AG09319 (cell line): ENCODE measurements around the gene ARF4.

Experiments
- DNase-seq: peaks from one replicate; pipeline ENCODE4 v3.0.0-alpha.2; 2010; ENCODE audit warnings: low read depth; ENCODE audit errors: extremely low read depth
- TF ChIP-seq, protein P1 (sequence below): IDR thresholded peaks from 2 replicates; pipeline ENCODE4 v1.5.1; 2011; ENCODE audit warnings: low read depth, mild to moderate bottlenecking, inconsistent platforms, low read length, moderate library complexity

The ARF4 gene

DNA sequence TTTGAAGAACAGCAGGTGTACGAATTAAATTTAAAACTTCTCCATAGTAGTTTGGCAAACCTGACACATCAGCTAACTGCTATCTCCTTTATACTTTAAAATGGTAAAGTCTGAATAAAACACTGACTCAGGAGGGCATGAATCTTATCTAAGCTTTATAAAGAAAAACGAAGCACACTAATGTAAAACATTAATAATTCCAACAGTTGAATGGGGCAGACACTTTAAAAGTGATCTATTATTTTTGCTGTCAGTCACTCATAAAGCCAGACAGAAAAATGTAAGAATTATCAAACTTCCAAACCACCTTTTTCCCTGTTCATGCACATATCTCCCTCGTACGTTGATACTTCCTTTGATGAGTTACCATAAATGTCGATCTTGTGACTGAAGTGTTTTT, 2.6 kb downstream of the ARF4 start:
- no peak for DNase-seq

DNA sequence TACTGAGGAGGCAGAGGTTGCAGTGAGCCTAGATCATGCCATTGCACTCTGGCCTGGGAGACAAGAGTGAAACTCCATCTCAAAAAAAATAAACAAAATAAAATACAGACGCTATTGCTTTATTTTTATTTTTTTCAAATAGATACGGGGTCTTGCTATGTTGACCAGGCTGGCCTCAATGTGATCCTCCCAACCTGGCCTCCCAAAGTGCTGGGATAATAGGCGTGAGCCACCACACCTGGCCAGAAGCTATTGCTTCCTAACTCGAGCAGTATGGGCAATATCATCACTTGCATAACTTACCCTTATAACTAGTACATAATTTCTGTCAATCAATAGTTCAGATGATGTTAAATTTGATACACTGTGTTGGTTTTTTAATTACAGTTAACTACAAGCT, 3.0 kb downstream of the ARF4 start:
- TF ChIP-seq, protein P1, sequence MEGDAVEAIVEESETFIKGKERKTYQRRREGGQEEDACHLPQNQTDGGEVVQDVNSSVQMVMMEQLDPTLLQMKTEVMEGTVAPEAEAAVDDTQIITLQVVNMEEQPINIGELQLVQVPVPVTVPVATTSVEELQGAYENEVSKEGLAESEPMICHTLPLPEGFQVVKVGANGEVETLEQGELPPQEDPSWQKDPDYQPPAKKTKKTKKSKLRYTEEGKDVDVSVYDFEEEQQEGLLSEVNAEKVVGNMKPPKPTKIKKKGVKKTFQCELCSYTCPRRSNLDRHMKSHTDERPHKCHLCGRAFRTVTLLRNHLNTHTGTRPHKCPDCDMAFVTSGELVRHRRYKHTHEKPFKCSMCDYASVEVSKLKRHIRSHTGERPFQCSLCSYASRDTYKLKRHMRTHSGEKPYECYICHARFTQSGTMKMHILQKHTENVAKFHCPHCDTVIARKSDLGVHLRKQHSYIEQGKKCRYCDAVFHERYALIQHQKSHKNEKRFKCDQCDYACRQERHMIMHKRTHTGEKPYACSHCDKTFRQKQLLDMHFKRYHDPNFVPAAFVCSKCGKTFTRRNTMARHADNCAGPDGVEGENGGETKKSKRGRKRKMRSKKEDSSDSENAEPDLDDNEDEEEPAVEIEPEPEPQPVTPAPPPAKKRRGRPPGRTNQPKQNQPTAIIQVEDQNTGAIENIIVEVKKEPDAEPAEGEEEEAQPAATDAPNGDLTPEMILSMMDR, result no peak
- no peak for DNase-seq

More for the DNA sequence above, 2.6 kb downstream of the ARF4 start:
- TF ChIP-seq, protein P1, result no peak

DNA sequence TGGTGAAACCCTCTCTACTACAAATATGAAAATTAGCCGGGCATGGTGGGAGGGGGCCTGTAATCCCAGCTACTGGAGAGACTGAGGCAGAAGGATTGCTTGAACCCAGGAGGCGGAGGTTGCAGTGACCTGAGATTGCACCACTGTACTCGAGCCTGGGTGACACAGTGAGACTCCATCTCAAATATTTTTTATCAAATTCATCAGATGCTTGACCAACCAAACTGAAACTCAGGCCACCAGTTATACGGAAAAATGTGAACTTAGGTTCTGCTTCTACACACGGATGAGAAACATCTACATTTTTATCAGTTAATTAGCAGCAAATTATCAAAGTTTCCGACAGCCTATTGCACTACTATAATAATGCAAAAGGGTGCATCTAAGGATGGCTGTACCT, 4.8 kb downstream of the ARF4 start:
- TF ChIP-seq, protein P1, result no peak
- no peak for DNase-seq

DNA sequence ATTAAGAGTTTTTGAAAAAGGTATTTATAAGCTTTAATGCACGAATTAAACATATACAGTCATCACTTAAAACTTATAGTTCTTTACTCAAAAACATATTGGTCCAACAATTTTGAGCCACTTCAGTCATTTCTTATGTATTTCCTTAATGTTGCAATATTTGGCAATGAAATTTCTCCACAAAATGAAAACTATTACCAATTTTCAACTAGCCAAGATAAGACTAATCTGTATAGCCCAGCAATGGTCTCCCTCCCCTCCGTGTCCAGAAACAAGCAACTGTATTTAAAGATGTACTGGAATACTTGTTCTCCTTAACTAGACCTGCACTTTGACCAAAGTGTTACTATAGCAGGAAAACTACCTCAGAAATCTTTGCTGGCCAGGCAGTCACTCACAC, 9.2 kb downstream of the ARF4 start:
- DNase-seq, result no peak
- TF ChIP-seq, protein P1, result no peak

DNA sequence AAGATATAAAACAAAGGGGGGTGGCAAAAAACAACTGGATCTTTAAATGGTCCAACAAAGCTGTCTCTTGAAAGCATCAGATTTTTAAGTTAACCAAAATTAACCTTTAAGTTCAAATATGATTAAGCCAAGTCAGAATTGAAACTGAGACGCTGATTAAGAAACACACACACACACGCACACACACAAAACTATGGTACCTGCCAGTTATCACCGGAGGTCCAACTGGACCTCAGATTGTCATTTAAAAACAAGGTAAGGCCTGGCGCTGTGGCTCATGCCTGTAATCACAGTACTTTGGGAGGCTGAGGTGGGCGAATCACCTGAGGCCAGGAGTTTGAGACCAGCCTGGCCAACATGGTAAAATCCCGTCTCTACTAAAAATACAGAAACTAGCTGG, 10.4 kb downstream of the ARF4 start:
- TF ChIP-seq, protein P1, result no peak
- DNase-seq, result no peak

DNA sequence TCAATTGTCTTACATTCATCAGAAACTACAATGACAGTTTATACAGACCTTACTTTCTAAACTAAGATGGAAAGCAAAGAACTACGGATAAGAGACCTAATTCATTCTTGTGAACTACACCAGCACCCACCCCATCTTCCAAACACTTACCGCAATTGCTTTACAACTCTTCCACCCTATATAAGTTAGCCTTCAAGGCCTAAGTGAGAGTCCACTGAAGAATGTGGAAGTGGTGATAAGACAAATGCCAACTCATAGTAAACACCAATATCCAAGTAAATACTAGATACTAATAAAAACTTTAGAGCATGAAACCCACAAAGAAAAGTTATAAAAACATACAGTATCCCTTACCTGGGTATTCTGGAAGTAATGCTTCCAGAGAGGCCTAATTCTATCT, 13.6 kb downstream of the ARF4 start:
- TF ChIP-seq, protein P1, result no peak
- DNase-seq, result no peak

DNA sequence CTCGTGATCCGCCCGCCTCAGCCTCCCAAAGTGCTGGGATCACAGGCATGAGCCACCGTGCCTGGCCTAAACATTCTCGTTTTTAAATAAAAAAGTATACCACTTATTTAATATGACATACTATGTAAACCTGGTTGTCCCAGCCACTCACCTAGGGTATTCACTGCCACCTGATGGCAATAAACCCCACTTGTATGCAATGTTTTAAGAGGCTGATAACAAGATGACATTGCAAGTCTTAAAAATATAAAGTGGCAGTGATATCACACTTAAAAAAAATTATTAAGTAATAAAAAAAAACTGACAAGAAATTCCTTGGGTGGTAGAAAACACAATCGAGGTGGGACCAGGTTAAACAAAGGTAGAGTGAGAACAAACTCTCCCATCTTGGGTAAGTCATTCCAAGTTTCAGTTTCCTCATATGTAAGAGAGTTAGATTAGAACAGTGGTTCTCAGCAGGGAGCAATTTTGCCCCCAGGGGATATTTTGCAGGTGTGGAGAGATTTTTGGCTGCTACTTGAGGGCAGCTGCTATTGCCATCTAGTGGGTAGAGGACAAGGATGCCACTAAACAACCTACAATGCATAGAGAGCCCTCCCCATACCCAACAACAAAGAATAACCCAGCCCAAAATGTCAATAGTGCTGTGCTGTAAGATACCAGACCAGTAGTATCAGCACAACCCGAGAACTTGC, 14.5 kb downstream of the ARF4 start:
- no peak for DNase-seq
- TF ChIP-seq, protein P1, result no peak; the same call in 1 of the 2 replicates
